Liver (tissue), 3 donors: ENCODE data around the gene NR5A2.

ENCODE experiments used
- ATF3 ChIP-seq: IDR thresholded peaks from 2 replicates; pipeline ENCODE4 v1.6.1; 2016; ENCODE audit warnings: antibody characterized with exemption
- CTCF ChIP-seq: fragments of 150-350 bp; IDR thresholded peaks from 2 replicates; pipeline ENCODE4 v1.5.1; 2017; ENCODE audit warnings: improper control_type of control experiment, low read depth, low read length; ENCODE audit not compliant: missing input control
- EGR1 ChIP-seq, 2 donors: IDR thresholded peaks; 2 replicates each; pipeline ENCODE4 v1.6.1; 2016 to 2018; ENCODE audit warnings: antibody characterized with exemption in 2 of 2, low read depth in 2 of 2
- JUND ChIP-seq, 2 donors: IDR thresholded peaks; 2 replicates each; pipeline ENCODE4 v1.6.1; 2016; ENCODE audit warnings: antibody characterized with exemption in 2 of 2
- MAX ChIP-seq: IDR thresholded peaks from 2 replicates; pipeline ENCODE4 v1.6.1; 2016; ENCODE audit warnings: antibody characterized with exemption
- RAD21 ChIP-seq, 2 donors: IDR thresholded peaks; 2 replicates each; pipeline ENCODE4 v1.6.1; 2016; ENCODE audit warnings: antibody characterized with exemption in 2 of 2, mild to moderate bottlenecking in 2 of 2
- REST ChIP-seq: IDR thresholded peaks from 2 replicates; pipeline ENCODE4 v1.6.1; 2016; ENCODE audit warnings: antibody characterized with exemption, mild to moderate bottlenecking
- YY1 ChIP-seq: IDR thresholded peaks from 2 replicates; pipeline ENCODE4 v1.6.1; 2016; ENCODE audit warnings: antibody characterized with exemption, mild to moderate bottlenecking
- ZBTB33 ChIP-seq: IDR thresholded peaks from 2 replicates; pipeline ENCODE4 v1.6.1; 2016; ENCODE audit warnings: antibody characterized with exemption
- donor health status: healthy.
- donor health status: healthy.

GRCh38 chr1:200028586-200029034 lies 1.1 kb downstream of the NR5A2 start:
- no peak for TF ChIP-seq MAX
- no peak for TF ChIP-seq CTCF
- no peak for TF ChIP-seq EGR1 (IDR thresholded peaks at IDR 0.05; ENCODE audit: low read depth in 2 of 2)
- no peak for TF ChIP-seq REST
- no peak for TF ChIP-seq RAD21 (IDR thresholded peaks at IDR 0.05)
- no peak for TF ChIP-seq ATF3
- TF ChIP-seq ZBTB33: no peak
- no peak for TF ChIP-seq YY1
- no peak for TF ChIP-seq JUND (IDR thresholded peaks at IDR 0.05)
